PC-3 (cell line): ENCODE results near the gene ASF1B. TPM values are rescaled to one million over a fixed set of nuclear protein-coding genes. Genes with fewer than 3 reads are reported as not detected.

ENCODE experiments used
- ATAC-seq: fragments of 200-7000 bp; cut with Tn5 transposase; 2 replicates; pipeline ENCODE4 v1.9.1; 2020; ENCODE audit warnings: mild to moderate bottlenecking, moderate library complexity
- BruUV-seq: library from RNA; stranded (reverse); fragments of 400-500 nt; replicated peaks from 2 replicates; lab custom pipeline; 2021; lab: Mats Ljungman, UMichigan
- CTCF ChIA-PET: fragments of 300-600 bp; sonication (Branson Sonifier 250); formaldehyde crosslinking; loops from one replicate; lab custom pipeline; 2022; ENCODE audit warnings: antibody characterized with exemption; lab: Charles Lee
- POLR2A ChIA-PET: fragments of 300-600 bp; sonication (Branson Sonifier 250); formaldehyde crosslinking; loops from one replicate; lab custom pipeline; 2022; ENCODE audit warnings: antibody characterized with exemption; ENCODE audit not compliant: unreplicated experiment; lab: Charles Lee
- DNase-seq: peaks from one replicate; pipeline ENCODE4 v3.0.0-alpha.2; 2015
- H2AFZ ChIP-seq: fragments of 300-600 bp; sonication (generic); 2 replicates; pipeline ENCODE4 v1.6.0; 2016; ENCODE audit warnings: antibody characterized with exemption, low read length
- H3F3A ChIP-seq: fragments of 300-600 bp; sonication (generic); one replicate; pipeline ENCODE4 v1.6.0; 2017; ENCODE audit warnings: antibody characterized with exemption, low read length, control low read depth, mild to moderate bottlenecking; ENCODE audit not compliant: unreplicated experiment
- H3K27ac ChIP-seq: fragments of 300-600 bp; sonication (generic); 2 replicates; pipeline ENCODE4 v1.5.1; 2016; ENCODE audit warnings: mild to moderate bottlenecking, low read length
- H3K27me3 ChIP-seq: fragments of 300-600 bp; sonication (generic); 2 replicates; pipeline ENCODE4 v1.6.1; 2016; ENCODE audit warnings: low read length, mixed read lengths
- H3K36me3 ChIP-seq: fragments of 300-600 bp; sonication (generic); 2 replicates; pipeline ENCODE4 v1.6.1; 2016; ENCODE audit warnings: low read depth, mixed run types, low read length, mixed read lengths
- H3K4me1 ChIP-seq: fragments of 300-600 bp; sonication (generic); 2 replicates; pipeline ENCODE4 v1.5.1; 2016; ENCODE audit warnings: low read length; ENCODE audit not compliant: insufficient read depth
- H3K4me2 ChIP-seq: fragments of 300-600 bp; sonication (generic); 2 replicates; pipeline ENCODE4 v1.6.0; 2016; ENCODE audit warnings: low read length
- H3K4me3 ChIP-seq: fragments of 300-600 bp; sonication (generic); 2 replicates; pipeline ENCODE4 v1.5.1; 2016; ENCODE audit warnings: mild to moderate bottlenecking, low read length, mixed read lengths
- H3K79me2 ChIP-seq: fragments of 300-600 bp; sonication (generic); 2 replicates; pipeline ENCODE4 v1.6.1; 2017; ENCODE audit warnings: low read length, mixed read lengths
- H3K9ac ChIP-seq: fragments of 300-600 bp; sonication (generic); 2 replicates; pipeline ENCODE4 v1.6.0; 2016; ENCODE audit warnings: mild to moderate bottlenecking, low read length
- H3K9me2 ChIP-seq: fragments of 300-600 bp; sonication (generic); replicated peaks from 2 replicates; pipeline ENCODE4 v1.6.1; 2016; ENCODE audit warnings: mixed run types, low read length, mixed read lengths
- H3K9me3 ChIP-seq: fragments of 300-600 bp; sonication (generic); 2 replicates; pipeline ENCODE4 v1.6.1; 2016; ENCODE audit warnings: low read length, mixed read lengths
- H4K20me1 ChIP-seq: fragments of 300-600 bp; sonication (generic); 2 replicates; pipeline ENCODE4 v1.6.1; 2016; ENCODE audit warnings: low read length, mixed read lengths
- EZH2 ChIP-seq: fragments of 300-600 bp; sonication (generic); IDR thresholded peaks from one replicate; pipeline ENCODE4 v1.6.1; 2017; ENCODE audit warnings: antibody characterized with exemption, mild to moderate bottlenecking, low read length; ENCODE audit not compliant: unreplicated experiment
- EZH2phosphoT487 ChIP-seq: fragments of 300-600 bp; sonication (generic); IDR thresholded peaks from 2 replicates; pipeline ENCODE4 v1.6.1; 2018; ENCODE audit warnings: mild to moderate bottlenecking, antibody characterized with exemption, low read length, borderline replicate concordance
- intact Hi-C: fragments of 100-400 bp; cut with micrococcal nuclease; formaldehyde crosslinking; loops from 2 replicates; pipeline ENCODE4 v1.9.0; 2023
- total RNA-seq: library from RNA; depleted of rRNA; stranded (reverse); fragments of >200 nt; gene quantifications from 2 replicates; pipeline ENCODE4 v1.2.3, GENCODE V29; 2014
- TF ChIP-seq, protein P1 (sequence below): fragments of 300-600 bp; sonication (generic); conservative IDR thresholded peaks from 2 replicates; pipeline ENCODE4 v1.5.1; 2017; ENCODE audit warnings: antibody characterized with exemption, low read depth, mild to moderate bottlenecking, low read length

ASF1B gene
- total RNA-seq, 1 experiment from 2014 or later, result 84.7 TPM

DNA sequence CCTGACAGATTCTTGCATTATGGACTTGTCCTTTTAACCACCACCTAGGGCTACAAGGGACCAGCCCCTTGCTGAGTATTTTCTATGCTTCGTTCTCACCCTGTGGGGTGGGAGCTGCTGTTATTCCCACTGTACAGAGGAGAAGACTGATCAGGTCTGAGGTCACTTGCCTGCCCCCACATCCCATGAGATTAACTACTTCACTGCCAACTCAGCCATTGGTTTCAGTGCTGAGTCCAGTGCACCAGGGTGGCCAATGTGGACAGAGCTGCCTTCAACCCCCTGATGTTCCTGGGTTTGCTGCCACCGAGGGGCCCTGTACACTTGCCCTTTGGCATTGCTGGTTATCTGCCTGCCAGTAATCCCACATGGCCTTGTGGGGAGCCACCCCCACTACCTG lies 25.7 kb downstream of the ASF1B start:
- BruUV-seq, result no TSS peak
- no peak overlapping the region for H3K4me3 ChIP-seq
- intact Hi-C loops, result no loop called here
- H3K36me3 ChIP-seq, result peaks cover 2% of the 10 kb centered on the region; the same call in 1 of the 2 replicates
- H3K4me2 ChIP-seq, result no peak overlapping the region
- no peak overlapping the region for H2AFZ ChIP-seq
- H3K9me2 ChIP-seq, result no peaks in the 10 kb centered on the region
- no peaks in the 10 kb centered on the region for H3F3A ChIP-seq
- H3K79me2 ChIP-seq, result peaks cover 19% of the 10 kb centered on the region
- TF ChIP-seq EZH2phosphoT487 (no peak), EZH2 (no peak)
- TF ChIP-seq, protein P1, sequence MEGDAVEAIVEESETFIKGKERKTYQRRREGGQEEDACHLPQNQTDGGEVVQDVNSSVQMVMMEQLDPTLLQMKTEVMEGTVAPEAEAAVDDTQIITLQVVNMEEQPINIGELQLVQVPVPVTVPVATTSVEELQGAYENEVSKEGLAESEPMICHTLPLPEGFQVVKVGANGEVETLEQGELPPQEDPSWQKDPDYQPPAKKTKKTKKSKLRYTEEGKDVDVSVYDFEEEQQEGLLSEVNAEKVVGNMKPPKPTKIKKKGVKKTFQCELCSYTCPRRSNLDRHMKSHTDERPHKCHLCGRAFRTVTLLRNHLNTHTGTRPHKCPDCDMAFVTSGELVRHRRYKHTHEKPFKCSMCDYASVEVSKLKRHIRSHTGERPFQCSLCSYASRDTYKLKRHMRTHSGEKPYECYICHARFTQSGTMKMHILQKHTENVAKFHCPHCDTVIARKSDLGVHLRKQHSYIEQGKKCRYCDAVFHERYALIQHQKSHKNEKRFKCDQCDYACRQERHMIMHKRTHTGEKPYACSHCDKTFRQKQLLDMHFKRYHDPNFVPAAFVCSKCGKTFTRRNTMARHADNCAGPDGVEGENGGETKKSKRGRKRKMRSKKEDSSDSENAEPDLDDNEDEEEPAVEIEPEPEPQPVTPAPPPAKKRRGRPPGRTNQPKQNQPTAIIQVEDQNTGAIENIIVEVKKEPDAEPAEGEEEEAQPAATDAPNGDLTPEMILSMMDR, result no peak
- POLR2A ChIA-PET, result no interaction called here
- no peak for DNase-seq
- no peaks in the 10 kb centered on the region for H3K27me3 ChIP-seq
- H3K4me1 ChIP-seq, result no peaks in the 10 kb centered on the region; the same call in 1 of the 2 replicates
- ATAC-seq, result no peak
- H3K9ac ChIP-seq, result no peak overlapping the region
- no peak overlapping the region for H3K27ac ChIP-seq
- H3K9me3 ChIP-seq, result no peaks in the 10 kb centered on the region
- no peaks in the 10 kb centered on the region for H4K20me1 ChIP-seq
- CTCF ChIA-PET, result no interaction called here

GRCh38 chr19:14107581-14108461 lies 28.6 kb downstream of the ASF1B start:
- peaks cover 5% of the 10 kb centered on the region; the same call in 1 of the 2 replicates for H3K36me3 ChIP-seq
- no peaks in the 10 kb centered on the region for H3K27me3 ChIP-seq
- TF ChIP-seq EZH2, result no peak
- TF ChIP-seq EZH2phosphoT487, result no peak
- TF ChIP-seq, protein P1, result no peak
- no peak overlapping the region for H3K4me3 ChIP-seq
- H3K9me3 ChIP-seq, result no peaks in the 10 kb centered on the region
- H3K4me2 ChIP-seq, result no peak overlapping the region
- intact Hi-C loops, result no loop called here
- no peaks in the 10 kb centered on the region for H3K9me2 ChIP-seq
- no peak overlapping the region for H2AFZ ChIP-seq
- no TSS peak for BruUV-seq
- H3K9ac ChIP-seq, result no peak overlapping the region
- no peaks in the 10 kb centered on the region for H3F3A ChIP-seq
- CTCF ChIA-PET, result no interaction called here
- peaks cover 3% of the 10 kb centered on the region; the same call in 1 of the 2 replicates for H3K79me2 ChIP-seq
- peak; percentile 18 for DNase-seq
- POLR2A ChIA-PET, result no interaction called here
- H3K4me1 ChIP-seq, result no peaks in the 10 kb centered on the region
- no peaks in the 10 kb centered on the region for H4K20me1 ChIP-seq
- peak; percentile 53; the same call in 1 of the 2 replicates for ATAC-seq
- H3K27ac ChIP-seq, result no peak overlapping the region

GRCh38 chr19:14106840-14107239 lies 29.5 kb downstream of the ASF1B start:
- no peaks in the 10 kb centered on the region for H3K9me2 ChIP-seq
- H3K4me1 ChIP-seq, result peaks cover 7% of the 10 kb centered on the region; the same call in 1 of the 2 replicates
- ChIA-PET POLR2A (no interaction called here), CTCF (no interaction called here)
- peaks cover 13% of the 10 kb centered on the region; the same call in 1 of the 2 replicates for H3K36me3 ChIP-seq
- no TSS peak for BruUV-seq
- H3F3A ChIP-seq, result no peaks in the 10 kb centered on the region
- ATAC-seq (no peak), DNase-seq (no peak)
- H2AFZ ChIP-seq, result no peak overlapping the region
- no peaks in the 10 kb centered on the region for H4K20me1 ChIP-seq
- peaks cover 3% of the 10 kb centered on the region; the same call in 1 of the 2 replicates for H3K79me2 ChIP-seq
- H3K27ac ChIP-seq, result no peak overlapping the region
- H3K27me3 ChIP-seq, result no peaks in the 10 kb centered on the region
- H3K9ac ChIP-seq, result no peak overlapping the region
- no peaks in the 10 kb centered on the region for H3K9me3 ChIP-seq
- TF ChIP-seq EZH2 (no peak), EZH2phosphoT487 (no peak)
- TF ChIP-seq, protein P1, result no peak
- intact Hi-C loops, result no loop called here
- no peak overlapping the region for H3K4me3 ChIP-seq
- no peak overlapping the region for H3K4me2 ChIP-seq
